ENCODE measurements around the gene STARD8.
"Not testable (repeated sequence)": the region's sequence is repeated elsewhere in the genome, so short reads cannot be mapped to it uniquely, and the experiment has no call there.

STARD8 gene

GRCh38 chrX:68647156-68647957 is at the start of gene STARD8:
TSS of gene STARD8 (plus strand) at chrX:68647666. CDS start at chrX:68647883, 217 bp downstream.
- no peak for DNase-seq (ENCODE audit: low read depth)

- DNase-seq (ENCODE audit: low read depth), result no peak
These were observed 48.6 kb upstream of the STARD8 start for GRCh38 chrX:68598841-68599240.

- DNase-seq (ENCODE audit: low read depth), result no peak
These were observed 48.0 kb upstream of the STARD8 start for GRCh38 chrX:68599256-68600152.

GRCh38 chrX:68604216-68604615 is 43.2 kb upstream of the STARD8 start:
- not testable (repeated sequence) for DNase-seq (ENCODE audit: low read depth)

- DNase-seq (ENCODE audit: low read depth), result not testable (repeated sequence)
These were observed 32.7 kb upstream of the STARD8 start for GRCh38 chrX:68614733-68615132.

GRCh38 chrX:68627986-68628385 is 19.5 kb upstream of the STARD8 start:
- no peak for DNase-seq (ENCODE audit: low read depth)

GRCh38 chrX:68629936-68630335 is 17.5 kb upstream of the STARD8 start:
- DNase-seq (ENCODE audit: low read depth), result not testable (repeated sequence)

- no peak for DNase-seq (ENCODE audit: low read depth)
These were observed 16.1 kb upstream of the STARD8 start for GRCh38 chrX:68631336-68631735.

GRCh38 chrX:68632491-68632890 is 15.0 kb upstream of the STARD8 start:
- no peak for DNase-seq (ENCODE audit: low read depth)

- DNase-seq (ENCODE audit: low read depth), result no peak
These were observed 13.5 kb upstream of the STARD8 start for GRCh38 chrX:68633981-68634380.

- no peak for DNase-seq (ENCODE audit: low read depth)
These were observed 12.7 kb upstream of the STARD8 start for GRCh38 chrX:68634649-68635227.

GRCh38 chrX:68640661-68641060 is 6.8 kb upstream of the STARD8 start:
- DNase-seq (ENCODE audit: low read depth), result no peak

GRCh38 chrX:68644861-68645260 is 2.6 kb upstream of the STARD8 start:
- DNase-seq (ENCODE audit: low read depth), result no peak

- no peak for DNase-seq (ENCODE audit: low read depth)
These were observed 1.0 kb upstream of the STARD8 start for GRCh38 chrX:68646421-68646820.

GRCh38 chrX:68648960-68649359 is 1.5 kb downstream of the STARD8 start:
- no peak for DNase-seq (ENCODE audit: low read depth)

- DNase-seq (ENCODE audit: low read depth), result no peak
These were observed 3.0 kb downstream of the STARD8 start for GRCh38 chrX:68650491-68650890.

- DNase-seq (ENCODE audit: low read depth), result no peak
These were observed 3.6 kb downstream of the STARD8 start for GRCh38 chrX:68651110-68651509.

GRCh38 chrX:68652326-68653170 is 5.1 kb downstream of the STARD8 start:
- DNase-seq (ENCODE audit: low read depth), result no peak

GRCh38 chrX:68654693-68655092 is 7.2 kb downstream of the STARD8 start:
- no peak for DNase-seq (ENCODE audit: low read depth)

- not testable (repeated sequence) for DNase-seq (ENCODE audit: low read depth)
These were observed 9.0 kb downstream of the STARD8 start for GRCh38 chrX:68656473-68656872.

GRCh38 chrX:68658530-68658929 is 11.1 kb downstream of the STARD8 start:
- DNase-seq (ENCODE audit: low read depth), result no peak

- no peak for DNase-seq (ENCODE audit: low read depth)
These were observed 11.9 kb downstream of the STARD8 start for GRCh38 chrX:68659385-68659784.

Data from GM04504 (cell line).